GM21381 (cell line): ENCODE results near the gene MECP2.

Source experiments
- ATAC-seq: cut with Tn5 transposase; IDR thresholded peaks from one replicate; pipeline ENCODE4 v1.9.1; 2021; ENCODE audit warnings: mild to moderate bottlenecking, moderate library complexity; ENCODE audit not compliant: unreplicated experiment

MECP2 gene

DNA sequence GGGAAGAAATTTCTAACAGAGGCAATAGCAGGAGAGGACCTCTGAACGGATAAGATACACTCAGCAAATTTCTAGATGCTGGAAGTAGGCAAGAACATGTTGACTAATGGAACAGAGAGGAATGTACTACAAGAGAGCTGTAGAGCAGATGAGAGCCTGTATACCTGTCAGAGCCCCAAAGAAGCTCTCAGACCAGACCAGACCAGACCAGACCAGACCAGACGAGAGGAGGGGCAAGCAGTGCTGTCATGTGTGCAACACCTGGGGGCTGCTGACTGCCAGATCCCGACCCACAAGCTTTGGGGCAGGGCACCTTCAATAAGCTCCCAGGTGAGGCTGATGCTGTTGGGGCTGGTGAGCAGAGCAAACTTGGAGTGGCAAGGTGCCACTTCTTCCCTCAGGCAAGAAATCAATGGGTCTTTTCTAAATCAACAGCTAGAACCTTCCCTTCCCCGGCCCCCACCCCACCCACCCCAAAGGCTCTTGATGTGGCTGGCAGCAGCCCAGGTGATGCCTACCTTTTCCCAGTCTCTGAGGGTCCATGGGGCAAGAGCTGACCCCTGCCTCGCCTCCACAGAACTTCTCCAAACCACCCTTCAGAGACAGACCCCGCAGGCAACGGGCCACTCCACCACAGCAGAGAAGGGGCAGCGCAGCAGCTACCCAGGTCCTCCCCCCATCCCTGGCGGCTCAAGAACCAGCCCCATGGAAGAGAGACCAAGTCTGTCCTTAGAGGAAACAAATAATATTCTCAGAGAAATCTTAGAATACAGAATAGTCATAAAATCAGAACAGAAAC is 32.7 kb downstream of the MECP2 start:
- ATAC-seq = no peak

DNA sequence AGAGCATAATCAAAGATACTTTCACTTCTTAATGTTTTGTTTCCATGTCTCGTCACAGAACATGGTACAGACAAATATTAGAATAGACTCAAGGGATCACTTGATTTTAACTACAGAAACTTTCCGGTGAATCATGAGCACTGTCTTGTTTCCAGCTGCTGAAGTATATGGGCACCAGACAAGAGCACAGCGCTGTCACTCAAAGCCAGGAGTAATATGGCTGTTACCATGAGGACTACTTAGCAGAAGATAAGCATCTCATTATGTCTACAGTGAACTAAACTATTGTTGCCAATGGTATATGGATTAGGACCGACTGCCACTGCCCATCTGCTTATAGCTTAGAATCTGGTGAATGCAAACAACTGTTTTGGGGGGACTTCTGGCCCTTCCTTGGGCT is 34.3 kb downstream of the MECP2 start:
- no peak for ATAC-seq

DNA sequence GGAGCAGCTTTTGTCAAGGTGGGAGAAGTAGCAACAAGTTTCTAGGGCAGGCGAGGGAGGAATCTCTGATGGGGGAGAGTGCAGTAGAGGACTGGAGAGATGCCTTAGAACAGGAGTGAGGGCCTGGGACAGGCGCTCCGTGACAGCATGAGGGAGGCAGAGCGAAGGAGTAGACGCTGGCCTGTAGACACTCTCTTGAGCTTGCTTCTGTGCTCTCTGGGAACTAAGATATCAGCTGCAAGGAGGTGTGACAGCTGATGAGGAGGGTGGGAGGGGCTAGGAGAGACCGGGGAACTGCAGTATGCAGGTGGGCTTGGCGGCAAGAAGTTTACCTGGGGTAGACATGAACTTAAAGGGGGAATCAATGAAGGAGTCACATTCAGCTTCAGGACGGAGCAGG is 35.7 kb downstream of the MECP2 start:
- no peak for ATAC-seq

DNA sequence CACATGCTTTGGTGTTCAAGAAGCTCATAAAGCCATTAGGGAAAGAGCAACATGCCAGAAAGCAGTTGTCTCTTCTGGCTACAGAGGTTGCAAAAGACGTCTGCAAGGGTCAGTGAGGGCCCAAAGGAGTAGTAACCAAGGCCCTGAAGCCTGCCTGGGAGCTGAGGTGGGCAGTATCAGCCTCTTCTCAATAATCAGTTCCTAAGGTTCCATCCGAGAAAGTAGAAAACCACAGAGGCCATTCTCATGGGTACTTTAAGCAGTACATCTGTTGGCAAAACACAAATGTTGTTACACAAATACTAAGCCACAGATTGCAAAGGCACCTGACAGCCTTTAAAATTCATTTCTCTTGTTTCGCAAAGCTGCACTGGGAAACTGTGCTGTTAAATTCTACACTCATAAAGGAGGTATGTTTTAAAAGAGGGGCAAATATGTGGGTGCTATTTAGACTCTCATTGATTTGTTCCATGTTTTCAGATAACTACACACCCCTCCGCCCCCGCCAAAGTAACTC is 37.7 kb downstream of the MECP2 start:
- ATAC-seq = no peak

DNA sequence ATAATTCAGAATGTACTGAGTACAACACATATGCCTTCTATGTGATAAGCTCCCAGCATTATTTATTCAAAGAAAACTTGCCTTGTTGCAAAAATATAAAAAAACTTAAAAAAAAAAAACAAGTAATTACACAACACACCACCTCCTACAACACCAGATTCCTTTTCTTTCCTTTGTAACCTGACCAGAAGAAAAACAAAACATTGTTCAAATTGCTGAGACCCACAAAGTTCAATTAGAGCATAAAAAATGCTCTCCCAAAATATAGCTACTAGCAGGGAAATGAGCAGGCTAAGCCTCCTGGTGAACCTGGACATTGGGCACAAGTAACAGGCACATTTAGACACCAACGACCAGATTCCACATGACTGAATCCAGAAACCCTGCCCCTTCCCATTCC is 38.3 kb downstream of the MECP2 start:
- ATAC-seq = no peak

DNA sequence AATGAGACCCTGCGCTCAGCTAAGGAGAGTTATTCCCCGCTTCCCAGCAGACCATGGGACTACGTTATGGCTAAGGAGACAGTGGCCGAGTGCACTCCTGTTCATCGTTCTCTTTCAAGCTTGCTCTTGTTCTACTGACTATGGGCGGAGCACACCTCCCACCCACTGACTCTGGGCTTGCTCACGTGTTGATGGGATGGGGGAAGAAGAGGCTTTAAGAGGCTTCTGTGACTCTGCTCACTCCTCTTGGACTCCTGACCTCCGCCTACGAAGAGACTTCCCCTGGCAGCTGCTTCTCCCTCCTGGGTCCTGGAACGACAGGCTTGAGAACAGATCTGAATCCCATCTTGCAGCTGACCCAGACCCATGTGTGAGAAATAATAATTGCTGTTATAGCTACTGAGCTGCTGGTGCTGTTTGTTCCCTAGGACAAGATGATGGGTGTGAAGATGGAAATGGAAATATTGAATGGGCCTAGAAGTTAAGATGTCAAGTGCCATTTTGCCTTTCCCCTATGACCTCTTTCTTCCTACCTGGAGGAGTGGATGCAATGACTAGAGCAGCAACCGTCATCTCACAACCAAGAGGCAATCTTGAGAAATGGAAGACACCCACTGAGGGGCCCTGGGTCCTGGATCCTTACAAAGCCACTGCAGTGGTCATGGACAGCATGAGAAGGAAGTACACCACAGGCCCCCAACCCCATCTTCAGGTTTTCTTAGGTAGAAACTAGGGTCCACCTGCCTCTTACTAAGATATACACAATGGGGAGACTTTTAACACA is 39.1 kb downstream of the MECP2 start:
- no peak for ATAC-seq

DNA sequence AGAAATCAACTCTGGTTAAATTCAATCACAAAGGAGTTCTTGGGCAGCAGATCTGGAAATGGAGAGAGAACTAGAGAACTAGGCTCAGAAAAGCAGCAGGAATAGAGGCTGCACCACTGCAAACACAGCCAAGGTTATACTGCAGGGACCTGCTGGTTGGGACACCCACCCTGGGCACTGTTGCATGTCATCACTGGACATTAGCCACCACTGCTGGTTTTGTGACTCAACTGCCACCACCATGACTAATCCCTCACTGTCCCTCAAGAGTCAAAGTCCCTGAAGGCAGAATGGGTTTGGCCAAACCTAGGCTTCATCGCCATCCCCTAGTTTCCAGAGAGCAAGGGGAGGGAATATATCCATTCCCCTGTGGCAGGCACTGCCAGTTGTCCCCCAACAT is 39.7 kb downstream of the MECP2 start:
- ATAC-seq = no peak

DNA sequence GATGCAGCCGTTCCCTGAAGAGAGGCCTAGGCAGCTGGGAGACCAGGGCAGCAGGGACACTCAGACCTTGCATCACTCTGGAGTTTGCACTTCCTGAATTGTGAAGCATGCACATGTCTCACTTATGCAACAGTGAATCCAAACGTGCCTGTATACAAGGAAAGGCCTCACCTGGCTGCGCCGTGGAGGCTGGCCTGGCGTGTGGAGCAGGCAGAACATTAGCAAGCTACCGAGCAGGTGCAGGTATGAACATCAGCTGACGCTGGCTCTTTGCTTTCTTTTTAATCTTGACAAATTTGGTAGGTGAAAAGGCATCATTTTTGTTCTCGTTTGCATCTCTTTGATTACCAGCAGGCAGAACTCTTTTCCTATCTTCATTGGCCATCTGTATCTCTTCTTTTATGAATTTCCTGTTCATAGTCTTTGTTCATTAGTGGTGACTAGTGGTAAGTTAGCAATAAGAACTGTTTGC is 40.7 kb downstream of the MECP2 start:
- ATAC-seq = no peak

DNA sequence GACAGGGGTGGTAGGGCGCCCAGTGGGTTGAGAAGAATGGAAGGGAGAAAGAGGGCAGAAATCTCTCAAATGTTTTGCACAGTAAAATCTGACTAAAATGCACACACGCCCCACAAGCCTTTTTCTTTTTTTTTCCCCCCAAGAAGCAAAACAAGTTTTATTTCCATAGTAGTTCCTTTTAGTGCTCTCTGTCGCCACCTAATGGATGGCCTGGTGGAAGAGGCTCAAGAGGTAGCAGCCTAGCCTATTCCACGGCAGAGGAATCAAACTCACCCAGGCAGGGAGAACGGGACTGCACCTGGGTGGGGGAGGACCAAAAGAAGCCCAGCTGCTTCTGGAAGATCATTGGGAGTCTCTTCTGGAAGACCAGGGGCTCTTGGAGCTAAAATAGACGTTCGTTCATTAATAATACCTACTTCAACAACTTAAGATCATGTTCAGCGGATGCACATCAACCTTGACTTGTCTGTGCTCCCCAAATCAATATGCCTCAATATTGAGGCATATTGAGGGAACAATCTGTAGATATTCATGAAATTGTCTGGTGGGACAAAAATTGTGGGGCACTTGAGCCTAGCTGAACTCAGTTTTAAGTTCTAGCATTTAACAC is 46.2 kb downstream of the MECP2 start:
- no peak for ATAC-seq

DNA sequence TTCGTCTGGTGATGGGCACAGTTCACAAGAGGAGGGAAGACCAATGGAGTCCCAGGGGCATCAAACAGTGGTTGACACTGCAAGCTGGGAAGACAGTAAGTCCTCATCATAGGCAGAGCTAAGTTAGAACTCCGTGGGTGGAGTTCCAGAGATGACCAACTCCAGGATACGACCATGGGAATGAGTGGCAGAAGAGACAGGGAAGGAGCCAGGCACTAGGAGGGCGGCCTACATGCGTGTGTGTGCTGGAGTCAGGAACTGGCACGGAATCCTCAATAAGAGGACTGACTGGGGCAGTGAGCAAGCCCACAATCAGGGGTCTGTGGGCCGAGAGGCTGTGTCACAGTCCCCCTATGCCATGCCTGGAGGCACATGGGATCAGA is 47.4 kb downstream of the MECP2 start:
- ATAC-seq = no peak

DNA sequence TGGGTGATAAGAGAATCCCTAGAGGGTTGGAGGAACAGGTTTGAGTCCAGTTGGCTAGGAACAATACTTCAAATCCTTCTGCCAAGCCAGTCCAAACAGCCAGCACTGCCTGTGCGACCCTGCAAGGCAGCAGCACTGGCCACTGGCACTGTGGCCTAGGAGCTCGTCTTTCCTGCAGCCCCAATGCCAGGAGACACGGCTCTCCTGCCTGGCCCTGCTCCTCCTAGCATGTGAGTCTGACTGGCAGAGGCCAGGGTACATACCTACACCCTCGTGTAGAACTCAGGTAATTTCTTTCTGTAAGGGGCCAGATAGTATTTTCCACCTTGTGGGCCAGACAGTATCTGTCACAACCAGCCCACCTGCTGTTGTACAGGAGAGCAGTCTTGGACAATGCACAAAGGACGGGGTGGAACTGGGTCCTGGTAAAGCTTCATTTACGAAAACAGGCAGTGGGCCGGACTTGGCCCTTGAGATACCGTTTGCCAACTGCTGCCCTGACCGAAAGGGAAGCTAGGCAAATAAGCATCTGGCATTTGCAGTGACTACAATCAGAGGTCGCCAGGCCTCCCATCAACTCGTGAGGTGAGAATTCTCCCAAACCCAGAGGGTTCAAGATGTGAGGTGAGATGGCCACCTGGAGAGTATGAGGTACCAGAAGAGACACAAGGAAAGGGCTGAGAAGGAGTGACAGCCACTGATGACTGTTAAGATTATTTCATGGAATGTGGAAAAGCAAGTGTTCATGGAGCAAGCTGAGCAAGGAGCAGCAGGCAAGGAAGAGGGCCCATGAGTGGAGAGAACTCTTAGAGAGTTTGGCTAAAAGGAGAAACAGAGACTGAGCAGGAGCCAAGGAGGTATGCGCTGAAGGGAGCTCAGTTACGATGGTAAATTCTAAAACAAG is 48.1 kb downstream of the MECP2 start:
- ATAC-seq = no peak

DNA sequence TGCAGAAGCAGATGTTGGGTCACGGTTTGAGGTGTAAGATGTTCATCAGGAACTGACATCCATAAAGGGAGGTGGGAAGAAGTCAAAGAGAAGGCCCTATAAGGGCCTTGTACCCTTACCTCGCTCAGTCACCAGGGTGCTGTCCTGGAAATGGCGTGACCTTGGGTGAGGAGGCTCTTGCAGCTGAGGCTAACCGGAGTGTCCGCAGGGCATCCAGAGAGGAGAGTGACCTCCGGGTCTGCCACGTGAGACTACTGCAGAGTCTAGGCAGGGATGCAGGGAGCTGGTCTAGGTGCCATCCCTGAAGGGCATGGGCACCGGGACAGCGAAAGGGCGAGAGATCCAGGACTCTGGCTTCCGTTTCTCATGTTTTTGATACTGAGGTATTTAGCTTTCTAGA is 49.1 kb downstream of the MECP2 start:
- ATAC-seq = no peak

DNA sequence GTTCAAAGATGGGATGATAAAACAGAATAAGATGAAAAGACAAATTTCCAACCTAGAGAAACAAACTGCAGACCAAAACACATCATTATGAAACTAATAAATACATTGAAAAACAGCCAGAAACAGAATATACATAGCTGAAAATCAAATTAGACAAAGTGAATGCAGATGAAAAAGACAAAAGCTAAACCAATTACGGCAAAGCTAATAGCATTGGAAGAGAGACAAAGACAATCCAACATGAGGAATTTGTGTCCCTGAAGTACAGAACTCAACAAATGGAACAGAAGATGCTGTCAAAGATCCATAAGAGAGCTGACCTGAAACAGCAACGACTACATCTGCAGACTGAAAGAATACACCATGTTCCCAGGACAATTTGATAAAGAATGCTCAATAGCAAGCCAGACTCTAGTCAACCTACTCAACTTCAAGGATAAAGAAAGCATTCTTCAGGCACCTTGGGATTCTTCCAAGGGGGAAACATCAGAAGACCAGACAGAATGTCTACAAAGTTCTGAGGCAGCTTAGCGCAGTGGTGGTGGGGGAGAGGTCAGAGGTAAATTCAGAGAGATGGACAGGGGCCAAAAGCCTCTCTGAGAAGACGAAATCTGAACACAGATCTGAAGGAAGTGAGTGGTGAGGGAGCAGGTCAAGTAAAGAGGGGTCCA is 50.4 kb downstream of the MECP2 start:
- ATAC-seq = no peak

DNA sequence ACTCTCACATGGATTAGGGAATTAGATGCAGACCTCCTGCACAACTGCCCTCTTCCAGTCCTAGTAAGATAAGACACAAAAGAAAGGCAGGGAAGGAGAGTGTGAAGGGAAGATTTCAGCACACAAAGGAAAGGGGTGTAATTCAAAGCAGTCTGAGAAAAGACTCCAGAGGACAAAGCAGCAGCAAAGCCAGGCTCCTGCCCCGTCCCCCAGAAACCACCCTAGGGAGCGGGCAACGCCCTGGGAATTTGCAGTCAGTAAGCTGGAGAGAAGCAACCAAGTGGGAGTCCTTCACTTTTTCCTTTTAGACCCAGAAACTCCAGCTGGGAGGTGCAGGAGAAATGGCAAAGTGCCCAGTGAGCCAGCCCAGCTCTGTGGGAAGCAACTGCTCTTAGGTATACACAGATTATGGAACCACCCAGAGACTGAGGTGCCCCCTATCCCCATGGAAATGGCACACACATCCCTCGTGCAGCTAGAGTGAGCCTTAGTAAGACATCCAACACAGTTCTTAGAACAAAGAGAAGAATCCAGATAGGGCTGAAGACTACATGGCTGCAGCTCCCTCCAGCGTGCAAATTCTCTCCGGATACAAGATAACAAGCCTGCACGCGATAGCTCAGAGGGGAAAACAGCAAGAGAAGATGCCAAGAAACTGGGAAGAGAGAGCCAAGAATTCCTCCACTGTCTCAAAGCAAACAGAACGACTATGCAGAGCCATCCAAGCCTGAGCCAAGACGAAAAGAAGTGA is 51.3 kb downstream of the MECP2 start:
- no peak for ATAC-seq

DNA sequence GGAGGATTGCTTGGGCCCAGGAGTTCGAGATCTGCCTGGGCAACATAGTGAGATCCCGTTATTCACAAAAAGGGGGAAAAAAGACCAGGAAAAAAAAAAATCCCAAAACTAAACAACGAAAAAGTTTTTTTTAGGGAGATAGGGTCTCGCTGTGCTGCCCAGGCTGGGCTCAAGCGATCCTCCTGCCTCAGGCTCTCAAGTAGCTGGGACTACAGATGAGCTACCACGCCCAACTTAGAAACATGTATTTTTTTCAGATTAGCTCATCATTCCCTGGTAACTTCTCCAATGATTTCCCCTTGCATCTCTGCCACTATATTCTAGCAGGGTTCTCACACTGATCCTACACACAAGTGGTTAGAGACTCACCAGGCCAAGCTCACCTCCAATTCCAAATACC is 53.4 kb downstream of the MECP2 start:
- no peak for ATAC-seq

DNA sequence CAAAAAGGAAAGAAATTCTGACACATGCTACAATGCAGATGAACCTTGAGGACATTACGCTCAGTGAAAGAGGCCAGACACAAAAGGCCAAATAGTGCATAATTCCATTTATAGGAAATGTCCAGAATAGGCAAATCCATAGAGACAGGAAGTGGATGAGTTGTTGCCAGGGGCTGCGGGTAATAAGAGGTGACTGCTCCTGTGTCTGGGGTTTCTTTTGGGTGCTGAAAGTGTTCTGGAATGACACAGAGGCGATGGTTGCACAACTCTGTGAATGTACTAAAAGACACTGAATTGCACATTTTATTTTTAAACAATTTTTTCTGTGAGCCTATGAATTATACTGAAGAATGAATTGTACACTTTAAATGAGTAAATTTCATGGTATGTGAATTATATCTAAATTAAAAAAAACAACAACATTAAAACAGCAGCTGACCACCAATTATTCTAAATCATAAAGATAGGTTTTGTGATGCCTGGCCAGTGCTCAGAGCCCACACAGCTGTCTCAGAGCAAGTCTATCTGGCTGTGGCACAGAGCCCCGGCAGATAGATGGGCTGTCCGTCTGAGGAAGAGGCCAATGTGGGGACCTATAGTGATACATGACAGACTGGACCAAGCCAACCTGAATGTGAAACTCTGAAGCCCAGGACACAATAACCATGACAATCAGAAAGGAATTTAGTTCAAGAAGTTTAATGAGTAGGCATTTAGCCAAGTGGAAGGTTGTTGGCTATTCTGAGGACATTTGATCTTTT is 54.3 kb downstream of the MECP2 start:
- no peak for ATAC-seq

DNA sequence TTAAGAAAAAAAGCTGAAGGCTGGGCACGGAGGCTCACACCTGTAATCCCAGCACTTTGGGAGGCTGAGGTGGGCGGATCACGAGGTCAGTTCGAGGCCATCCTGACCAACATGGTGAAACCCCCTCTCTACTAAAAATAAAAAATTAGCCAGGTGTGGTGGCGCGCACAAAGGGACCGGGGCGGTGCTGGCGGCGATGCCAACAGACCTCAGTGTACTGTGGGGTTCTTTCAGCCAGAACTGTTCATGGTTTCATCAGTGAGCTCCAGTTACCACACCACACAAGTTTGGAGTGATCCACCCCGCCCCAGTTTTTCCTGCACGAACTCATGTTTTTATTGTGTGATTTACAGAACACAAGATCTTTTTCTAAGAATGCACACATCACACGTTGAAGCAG is 56.7 kb downstream of the MECP2 start:
- no peak for ATAC-seq

DNA sequence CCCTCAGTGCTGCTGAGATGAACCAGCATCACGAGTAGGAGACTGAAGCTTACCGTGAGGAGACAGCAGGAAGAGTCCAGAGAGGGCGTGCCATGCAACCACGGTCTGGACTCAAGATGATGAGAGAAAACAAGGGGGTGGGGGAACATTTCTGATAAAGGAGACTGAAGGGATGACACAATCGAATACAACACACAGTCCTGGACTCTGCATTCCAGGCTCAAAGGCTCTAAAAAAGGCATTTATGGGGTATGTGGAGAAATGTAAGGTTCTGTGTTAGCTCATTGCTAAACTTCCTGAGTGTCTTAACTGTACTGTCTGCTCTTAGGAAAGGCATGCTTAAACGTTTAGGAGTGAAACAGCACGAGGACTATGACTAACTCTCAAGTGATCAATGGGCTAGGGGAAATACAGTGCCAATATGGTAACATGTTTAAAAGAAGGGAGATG is 57.2 kb downstream of the MECP2 start:
- no peak for ATAC-seq

DNA sequence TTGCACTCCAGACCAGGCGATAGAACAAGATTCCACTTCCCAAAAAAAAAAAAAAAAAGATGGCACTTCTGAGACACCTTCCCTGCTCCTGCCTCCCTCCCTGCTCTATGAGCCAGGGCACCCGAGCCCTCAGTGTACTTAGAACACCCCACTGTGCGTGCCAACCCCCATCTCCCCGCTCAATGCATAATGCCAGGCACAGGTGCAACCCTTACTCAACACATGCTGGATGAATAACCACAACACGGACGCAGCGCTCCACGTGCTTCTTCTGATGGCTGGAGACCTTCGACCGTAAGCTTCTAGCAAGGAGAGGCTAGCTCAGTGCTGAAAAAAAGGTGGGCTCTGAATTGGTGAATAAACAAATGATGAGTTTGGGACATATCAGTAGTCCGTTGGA is 57.9 kb downstream of the MECP2 start:
- no peak for ATAC-seq
